Measurements from ENCODE around the gene THADA.
A peak's percentile ranks its signal among the peaks of the same experiment; 100 is the strongest.

The THADA gene

GRCh38 chr2:43345391-43345813 lies 250.4 kb downstream of the THADA start:
- Histone ChIP-seq H3K27ac (peak overlapping the region; percentile 63), H3K4me3 (ENCODE audit: low read depth, low read length) (peak overlapping the region; percentile 18), H3K4me2 (ENCODE audit: low read length) (peak overlapping the region; percentile 10), H3K9ac (no peak overlapping the region), H2AFZ (peak overlapping the region; percentile 59), H3K27me3 (ENCODE audit: control insufficient read depth, insufficient read depth, low read length) (no peaks in the 10 kb centered on the region), H3K36me3 (ENCODE audit: control insufficient read depth, insufficient read depth, low read length) (no peaks in the 10 kb centered on the region), H3K9me3 (ENCODE audit: control insufficient read depth, low read length) (no peaks in the 10 kb centered on the region), H3K79me2 (peaks cover 2% of the 10 kb centered on the region), H3K4me1 (peaks cover 51% of the 10 kb centered on the region)
- TF ChIP-seq CTCF (IDR thresholded peaks at IDR 0.05): peak; percentile 33

- no peak for TF ChIP-seq CTCF (IDR thresholded peaks at IDR 0.05)
- Histone ChIP-seq H3K27ac (peak overlapping the region; percentile 63), H3K9ac (no peak overlapping the region), H3K79me2 (peaks cover 2% of the 10 kb centered on the region), H2AFZ (peak overlapping the region; percentile 26), H3K27me3 (ENCODE audit: control insufficient read depth, insufficient read depth, low read length) (no peaks in the 10 kb centered on the region), H3K36me3 (ENCODE audit: control insufficient read depth, insufficient read depth, low read length) (no peaks in the 10 kb centered on the region), H3K4me2 (ENCODE audit: low read length) (peak overlapping the region; percentile 10), H3K4me3 (ENCODE audit: low read depth, low read length) (peak overlapping the region; percentile 18), H3K9me3 (ENCODE audit: control insufficient read depth, low read length) (no peaks in the 10 kb centered on the region), H3K4me1 (peaks cover 46% of the 10 kb centered on the region)
Observed at GRCh38 chr2:43344868-43345373, 250.9 kb downstream of the THADA start.

- Histone ChIP-seq H3K4me2 (ENCODE audit: low read length) (peak overlapping the region; percentile 10), H3K9ac (no peak overlapping the region), H2AFZ (no peak overlapping the region), H3K79me2 (peaks cover 2% of the 10 kb centered on the region), H3K27ac (peak overlapping the region; percentile 63), H3K27me3 (ENCODE audit: control insufficient read depth, insufficient read depth, low read length) (no peaks in the 10 kb centered on the region), H3K9me3 (ENCODE audit: control insufficient read depth, low read length) (no peaks in the 10 kb centered on the region), H3K36me3 (ENCODE audit: control insufficient read depth, insufficient read depth, low read length) (no peaks in the 10 kb centered on the region), H3K4me1 (peaks cover 36% of the 10 kb centered on the region), H3K4me3 (ENCODE audit: low read depth, low read length) (peak overlapping the region; percentile 18)
- no peak for TF ChIP-seq CTCF (IDR thresholded peaks at IDR 0.05)
Observed at GRCh38 chr2:43343573-43344304, 252.1 kb downstream of the THADA start.

GRCh38 chr2:43341959-43342757 lies 253.7 kb downstream of the THADA start:
- Histone ChIP-seq H3K27me3 (ENCODE audit: control insufficient read depth, insufficient read depth, low read length) (no peaks in the 10 kb centered on the region), H3K9me3 (ENCODE audit: control insufficient read depth, low read length) (no peaks in the 10 kb centered on the region), H3K79me2 (peaks cover 5% of the 10 kb centered on the region), H3K36me3 (ENCODE audit: control insufficient read depth, insufficient read depth, low read length) (no peaks in the 10 kb centered on the region), H3K9ac (no peak overlapping the region), H3K4me2 (ENCODE audit: low read length) (no peak overlapping the region), H3K4me1 (peaks cover 31% of the 10 kb centered on the region), H3K27ac (no peak overlapping the region), H2AFZ (no peak overlapping the region), H3K4me3 (ENCODE audit: low read depth, low read length) (no peak overlapping the region)
- TF ChIP-seq CTCF (IDR thresholded peaks at IDR 0.05): no peak

All from parathyroid adenoma (tissue), 2 donors.